ENCODE results near the gene S100A3.
"Not testable (repeated sequence)": the region's sequence is repeated elsewhere in the genome, so short reads cannot be mapped to it uniquely, and the experiment has no call there.

The S100A3 gene

DNA sequence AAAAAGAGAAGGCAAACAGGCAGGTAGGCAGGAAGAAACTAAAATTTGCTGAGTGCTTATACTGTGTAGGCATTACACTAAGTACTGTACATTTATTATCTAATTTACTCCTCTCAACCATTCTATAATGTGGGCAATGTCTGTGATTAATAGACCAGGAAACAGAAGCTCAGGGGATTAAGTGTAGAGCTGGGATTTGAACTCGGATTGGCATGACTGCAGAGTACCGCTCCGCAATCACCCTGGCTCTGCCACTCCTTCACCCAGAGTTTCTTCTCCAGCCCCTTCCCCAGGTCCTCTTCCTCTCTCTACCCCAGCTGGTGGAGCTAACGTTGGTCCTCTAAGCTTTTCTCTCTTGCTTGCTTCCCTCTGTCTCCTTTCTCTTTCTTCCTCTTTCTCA, 28.1 kb upstream of the S100A3 start:
- no peak overlapping the region for H3K9ac ChIP-seq (ENCODE audit: low read length)
- H3K27me3 ChIP-seq (ENCODE audit: low read length), result no peaks in the 10 kb centered on the region
- TF ChIP-seq CTCF (IDR thresholded peaks at IDR 0.05; ENCODE audit: insufficient read depth, low read length, poor library complexity, severe bottlenecking) (no peak), EZH2phosphoT487 (conservative IDR thresholded peaks at IDR 0.05; ENCODE audit: low read length) (no peak)
- no peaks in the 10 kb centered on the region for H3K36me3 ChIP-seq (ENCODE audit: low read length)
- no peak overlapping the region for H3K4me3 ChIP-seq (ENCODE audit: insufficient read depth, low read length, poor library complexity, severe bottlenecking)
- H4K20me1 ChIP-seq (ENCODE audit: low read depth, low read length), result no peaks in the 10 kb centered on the region
- no peaks in the 10 kb centered on the region for H3K79me2 ChIP-seq (ENCODE audit: insufficient read depth, low read length)
- no peak overlapping the region for H2AFZ ChIP-seq (ENCODE audit: low read depth, low read length, severe bottlenecking)
- no peaks in the 10 kb centered on the region for H3F3A ChIP-seq (ENCODE audit: insufficient read depth)
- no peak overlapping the region for H3K4me2 ChIP-seq (ENCODE audit: low read depth, low read length, poor library complexity, severe bottlenecking)
- H3K9me2 ChIP-seq (replicated peaks; ENCODE audit: insufficient read depth, low read length), result no peaks in the 10 kb centered on the region
- H3K27ac ChIP-seq (ENCODE audit: low read depth, low read length), result no peak overlapping the region
- no peaks in the 10 kb centered on the region for H3K9me3 ChIP-seq (ENCODE audit: insufficient read depth, low read length)

- H3K27me3 ChIP-seq (ENCODE audit: low read length); H3K9me2 ChIP-seq (replicated peaks; ENCODE audit: insufficient read depth, low read length); H3K4me2 ChIP-seq (ENCODE audit: low read depth, low read length, poor library complexity, severe bottlenecking); H3K36me3 ChIP-seq (ENCODE audit: low read length); H4K20me1 ChIP-seq (ENCODE audit: low read depth, low read length); H3K9ac ChIP-seq (ENCODE audit: low read length); H3K79me2 ChIP-seq (ENCODE audit: insufficient read depth, low read length); H3K27ac ChIP-seq (ENCODE audit: low read depth, low read length); H2AFZ ChIP-seq (ENCODE audit: low read depth, low read length, severe bottlenecking); H3K4me3 ChIP-seq (ENCODE audit: insufficient read depth, low read length, poor library complexity, severe bottlenecking); H3F3A ChIP-seq (ENCODE audit: insufficient read depth); H3K9me3 ChIP-seq (ENCODE audit: insufficient read depth, low read length): not testable (repeated sequence)
Observed at GRCh38 chr1:153575497-153575896, 26.4 kb upstream of the S100A3 start.

GRCh38 chr1:153575081-153575491, 26.0 kb upstream of the S100A3 start:
- not testable (repeated sequence) for H3K4me2 ChIP-seq (ENCODE audit: low read depth, low read length, poor library complexity, severe bottlenecking); H3F3A ChIP-seq (ENCODE audit: insufficient read depth); H3K36me3 ChIP-seq (ENCODE audit: low read length)

GRCh38 chr1:153573351-153573750, 24.3 kb upstream of the S100A3 start:
- no peak overlapping the region for H2AFZ ChIP-seq (ENCODE audit: low read depth, low read length, severe bottlenecking)
- no peak overlapping the region for H3K4me3 ChIP-seq (ENCODE audit: insufficient read depth, low read length, poor library complexity, severe bottlenecking)
- no peak overlapping the region for H3K27ac ChIP-seq (ENCODE audit: low read depth, low read length)

More at GRCh38 chr1:153575081-153575491, 26.0 kb upstream of the S100A3 start:
- not testable (repeated sequence) for H3K9ac ChIP-seq (ENCODE audit: low read length); H3K27me3 ChIP-seq (ENCODE audit: low read length); H3K4me3 ChIP-seq (ENCODE audit: insufficient read depth, low read length, poor library complexity, severe bottlenecking); H3K9me3 ChIP-seq (ENCODE audit: insufficient read depth, low read length); H3K79me2 ChIP-seq (ENCODE audit: insufficient read depth, low read length); H3K27ac ChIP-seq (ENCODE audit: low read depth, low read length); H2AFZ ChIP-seq (ENCODE audit: low read depth, low read length, severe bottlenecking); H4K20me1 ChIP-seq (ENCODE audit: low read depth, low read length); H3K9me2 ChIP-seq (replicated peaks; ENCODE audit: insufficient read depth, low read length)

More at GRCh38 chr1:153573351-153573750, 24.3 kb upstream of the S100A3 start:
- TF ChIP-seq CTCF (IDR thresholded peaks at IDR 0.05; ENCODE audit: insufficient read depth, low read length, poor library complexity, severe bottlenecking) (no peak), EZH2phosphoT487 (conservative IDR thresholded peaks at IDR 0.05; ENCODE audit: low read length) (no peak)
- Histone ChIP-seq H3K9ac (ENCODE audit: low read length) (no peak overlapping the region), H3K79me2 (ENCODE audit: insufficient read depth, low read length) (no peaks in the 10 kb centered on the region), H3K9me2 (replicated peaks; ENCODE audit: insufficient read depth, low read length) (no peaks in the 10 kb centered on the region), H3K36me3 (ENCODE audit: low read length) (no peaks in the 10 kb centered on the region), H3K4me2 (ENCODE audit: low read depth, low read length, poor library complexity, severe bottlenecking) (no peak overlapping the region), H3K27me3 (ENCODE audit: low read length) (no peaks in the 10 kb centered on the region), H4K20me1 (ENCODE audit: low read depth, low read length) (no peaks in the 10 kb centered on the region), H3F3A (ENCODE audit: insufficient read depth) (no peaks in the 10 kb centered on the region), H3K9me3 (ENCODE audit: insufficient read depth, low read length) (no peaks in the 10 kb centered on the region)

Data from SU-DHL-6 (cell line).